Measurements from ENCODE around the gene DGKK. TPM values are rescaled to one million over a fixed set of nuclear protein-coding genes. Genes with fewer than 3 reads are reported as not detected.

DGKK gene
- total RNA-seq, 1 donor from 2014 or later: 0.21 TPM

GRCh38 chrX:50492720-50493119 is 22.1 kb upstream of the DGKK start:
- Histone ChIP-seq H3K9me3 (ENCODE audit: low read depth) (no peaks in the 10 kb centered on the region), H3K79me2 (ENCODE audit: low read depth) (no peaks in the 10 kb centered on the region), H4K20me1 (ENCODE audit: low read depth) (no peaks in the 10 kb centered on the region), H3K36me3 (no peaks in the 10 kb centered on the region), H3F3A (ENCODE audit: low read depth) (no peaks in the 10 kb centered on the region), H3K4me1 (no peaks in the 10 kb centered on the region), H3K27ac (no peak overlapping the region), H3K4me3 (no peak overlapping the region), H3K4me2 (no peak overlapping the region), H3K9ac (no peak overlapping the region), H3K27me3 (no peaks in the 10 kb centered on the region), H2AFZ (replicated peaks) (no peak overlapping the region)
- TF ChIP-seq EZH2 (IDR thresholded peaks at IDR 0.05): no peak
- TF ChIP-seq EZH2phosphoT487 (IDR thresholded peaks at IDR 0.05): no peak
- TF ChIP-seq CTCF (IDR thresholded peaks at IDR 0.05): no peak
- Mint-ChIP-seq H3K27me3 (ENCODE audit: insufficient read depth, low read depth) (no peaks in the 10 kb centered on the region), H3K27ac (no peak overlapping the region), H3K4me3 (no peak overlapping the region), H3K4me1 (no peaks in the 10 kb centered on the region), H3K9me3 (no peaks in the 10 kb centered on the region), H3K36me3 (no peaks in the 10 kb centered on the region)
- no peak for DNase-seq (ENCODE audit: low spot score)

GRCh38 chrX:50484662-50485061 is 14.0 kb upstream of the DGKK start:
- H3K4me3 Mint-ChIP-seq: no peak overlapping the region
- Histone ChIP-seq H3K9me3 (ENCODE audit: low read depth) (no peaks in the 10 kb centered on the region), H3K4me3 (no peak overlapping the region), H3K4me1 (no peaks in the 10 kb centered on the region), H3F3A (ENCODE audit: low read depth) (no peaks in the 10 kb centered on the region), H3K27ac (no peak overlapping the region), H3K27me3 (no peaks in the 10 kb centered on the region), H3K79me2 (ENCODE audit: low read depth) (no peaks in the 10 kb centered on the region), H3K4me2 (no peak overlapping the region), H2AFZ (replicated peaks) (no peak overlapping the region), H3K9ac (no peak overlapping the region), H3K36me3 (no peaks in the 10 kb centered on the region), H4K20me1 (ENCODE audit: low read depth) (no peaks in the 10 kb centered on the region)
- peaks cover 3% of the 10 kb centered on the region for H3K27me3 Mint-ChIP-seq (ENCODE audit: insufficient read depth, low read depth)
- no peaks in the 10 kb centered on the region for H3K36me3 Mint-ChIP-seq
- peaks cover 5% of the 10 kb centered on the region for H3K9me3 Mint-ChIP-seq
- H3K4me1 Mint-ChIP-seq: no peaks in the 10 kb centered on the region
- no peak overlapping the region for H3K27ac Mint-ChIP-seq
- no peak for DNase-seq (ENCODE audit: low spot score)
- TF ChIP-seq CTCF (IDR thresholded peaks at IDR 0.05) (no peak), EZH2 (IDR thresholded peaks at IDR 0.05) (no peak), EZH2phosphoT487 (IDR thresholded peaks at IDR 0.05) (no peak)

- TF ChIP-seq CTCF (IDR thresholded peaks at IDR 0.05) (no peak), EZH2phosphoT487 (IDR thresholded peaks at IDR 0.05) (no peak), EZH2 (IDR thresholded peaks at IDR 0.05) (no peak)
These were observed 12.7 kb upstream of the DGKK start for GRCh38 chrX:50483283-50483682.

More at GRCh38 chrX:50483283-50483682, 12.7 kb upstream of the DGKK start:
- Histone ChIP-seq H3F3A (ENCODE audit: low read depth) (no peaks in the 10 kb centered on the region), H3K4me2 (no peak overlapping the region), H3K79me2 (ENCODE audit: low read depth) (no peaks in the 10 kb centered on the region), H3K27me3 (no peaks in the 10 kb centered on the region), H3K9me3 (ENCODE audit: low read depth) (no peaks in the 10 kb centered on the region), H3K36me3 (no peaks in the 10 kb centered on the region), H2AFZ (replicated peaks) (no peak overlapping the region), H4K20me1 (ENCODE audit: low read depth) (no peaks in the 10 kb centered on the region), H3K4me3 (no peak overlapping the region), H3K9ac (no peak overlapping the region), H3K4me1 (no peaks in the 10 kb centered on the region), H3K27ac (no peak overlapping the region)
- Mint-ChIP-seq H3K27me3 (ENCODE audit: insufficient read depth, low read depth) (peaks cover 3% of the 10 kb centered on the region), H3K36me3 (no peaks in the 10 kb centered on the region), H3K9me3 (peaks cover 5% of the 10 kb centered on the region), H3K27ac (no peak overlapping the region), H3K4me3 (no peak overlapping the region), H3K4me1 (no peaks in the 10 kb centered on the region)
- DNase-seq (ENCODE audit: low spot score): no peak

Data from neural progenitor cell (in vitro differentiated cells).